VCaP (cell line): ENCODE measurements around the gene TP53TG5.

Source experiments
- H3K27ac ChIP-seq: fragments of 450-650 bp; 2 replicates; pipeline ENCODE4 v1.5.1; 2017
- CTCF ChIP-seq: fragments of 450-650 bp; conservative IDR thresholded peaks from 2 replicates; pipeline ENCODE4 v1.5.1; 2017; ENCODE audit warnings: mild to moderate bottlenecking, moderate library complexity

The TP53TG5 gene

GRCh38 chr20:45372646-45373352 lies 5.3 kb downstream of the TP53TG5 start:
- H3K27ac ChIP-seq: no peak overlapping the region
- TF ChIP-seq CTCF: no peak

- H3K27ac ChIP-seq: no peak overlapping the region
- TF ChIP-seq CTCF: no peak
Measured at GRCh38 chr20:45372241-45372640, 5.9 kb downstream of the TP53TG5 start.

GRCh38 chr20:45370571-45371160 lies 7.5 kb downstream of the TP53TG5 start:
- TF ChIP-seq CTCF: no peak
- H3K27ac ChIP-seq: no peak overlapping the region

GRCh38 chr20:45368221-45368980 lies 9.7 kb downstream of the TP53TG5 start:
- no peak overlapping the region for H3K27ac ChIP-seq
- no peak for TF ChIP-seq CTCF

GRCh38 chr20:45367126-45367525 lies 11.0 kb downstream of the TP53TG5 start:
- no peak for TF ChIP-seq CTCF
- H3K27ac ChIP-seq: no peak overlapping the region

GRCh38 chr20:45366631-45367030 lies 11.5 kb downstream of the TP53TG5 start:
- no peak for TF ChIP-seq CTCF
- no peak overlapping the region for H3K27ac ChIP-seq

- TF ChIP-seq CTCF: no peak
- no peak overlapping the region for H3K27ac ChIP-seq
Measured at GRCh38 chr20:45366192-45366591, 11.9 kb downstream of the TP53TG5 start.
